Activated CD4-positive, alpha-beta memory T cell treated with anti-CD3 and anti-CD28 coated beads for 36 hours (primary cell): ENCODE data around the gene POLR2F. TPM values are rescaled to one million over a fixed set of nuclear protein-coding genes. Genes with fewer than 3 reads are reported as not detected.
"Not testable (repeated sequence)": the region's sequence is repeated elsewhere in the genome, so short reads cannot be mapped to it uniquely, and the experiment has no call there.

Experiments
- CTCF ChIA-PET: fragments of 350-600 bp; sonication (Branson Sonifier 250); formaldehyde crosslinking; loops from one replicate; lab custom pipeline; 2021; ENCODE audit warnings: antibody characterized with exemption, inconsistent platforms; lab: Charles Lee
- POLR2A ChIA-PET: fragments of 350-600 bp; sonication (Branson Sonifier 250); formaldehyde crosslinking; loops from one replicate; lab custom pipeline; 2021; ENCODE audit warnings: antibody characterized with exemption; lab: Charles Lee
- DNase-seq: peaks from one replicate; pipeline ENCODE4 v3.0.0-alpha.2; 2020
- H3K27ac Mint-ChIP-seq: one replicate; pipeline ENCODE4 v1.8.0; 2021; ENCODE audit warnings: mixed read lengths
- H3K27me3 Mint-ChIP-seq: one replicate; pipeline ENCODE4 v1.8.0; 2021; ENCODE audit warnings: mixed read lengths
- H3K36me3 Mint-ChIP-seq: one replicate; pipeline ENCODE4 v1.8.0; 2021; ENCODE audit warnings: mixed read lengths
- H3K4me1 Mint-ChIP-seq: one replicate; pipeline ENCODE4 v1.8.0; 2021; ENCODE audit warnings: low read depth, mixed read lengths
- H3K4me3 Mint-ChIP-seq: one replicate; pipeline ENCODE4 v1.8.0; 2021; ENCODE audit warnings: mild to moderate bottlenecking, mixed read lengths
- H3K9me3 Mint-ChIP-seq: one replicate; pipeline ENCODE4 v1.8.0; 2021; ENCODE audit warnings: mixed read lengths
- intact Hi-C: fragments of 100-400 bp; cut with micrococcal nuclease; formaldehyde crosslinking; loops from one replicate; pipeline ENCODE4 v1.15.1; 2023
- total RNA-seq, 2 experiments: library from RNA; stranded (reverse); gene quantifications; one replicate each; pipeline ENCODE4 v1.2.3, GENCODE V29; 2021

POLR2F gene
- total RNA-seq, 2 experiments from 2014 or later, result 67.7 to 74.9 TPM

DNA sequence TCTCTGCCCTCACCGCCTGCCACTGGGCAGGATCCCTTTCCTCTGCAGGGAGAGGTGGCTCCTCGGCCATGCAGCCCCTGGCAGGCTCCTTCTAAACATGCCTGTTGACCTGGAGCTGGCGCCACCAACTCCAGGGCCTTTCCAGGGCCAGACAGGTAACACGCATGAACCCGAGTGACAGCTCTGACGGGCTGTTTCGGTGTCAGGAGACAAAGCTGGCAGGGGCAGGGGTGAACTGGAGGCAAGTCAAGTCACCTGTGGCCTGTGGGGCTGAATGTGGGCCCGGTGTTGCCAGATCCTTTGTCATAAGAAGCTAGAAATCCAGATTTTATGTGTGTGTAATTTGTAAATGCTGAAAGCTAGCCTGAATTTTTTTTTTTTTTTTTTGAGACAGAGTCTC lies 11.4 kb upstream of the POLR2F start:
- Mint-ChIP-seq H3K36me3 (peaks cover 7% of the 10 kb centered on the region), H3K4me1 (no peaks in the 10 kb centered on the region), H3K27me3 (no peaks in the 10 kb centered on the region), H3K9me3 (no peaks in the 10 kb centered on the region), H3K4me3 (no peak overlapping the region), H3K27ac (no peak overlapping the region)
- intact Hi-C loops, result no loop called here
- POLR2A ChIA-PET, result interaction anchor here (1.2 kb wide), 1 partner anchor 45 kb away, joined by 3 read pairs; no protein-coding TSS in a partner anchor
- CTCF ChIA-PET, result no interaction called here
- no peak for DNase-seq

DNA sequence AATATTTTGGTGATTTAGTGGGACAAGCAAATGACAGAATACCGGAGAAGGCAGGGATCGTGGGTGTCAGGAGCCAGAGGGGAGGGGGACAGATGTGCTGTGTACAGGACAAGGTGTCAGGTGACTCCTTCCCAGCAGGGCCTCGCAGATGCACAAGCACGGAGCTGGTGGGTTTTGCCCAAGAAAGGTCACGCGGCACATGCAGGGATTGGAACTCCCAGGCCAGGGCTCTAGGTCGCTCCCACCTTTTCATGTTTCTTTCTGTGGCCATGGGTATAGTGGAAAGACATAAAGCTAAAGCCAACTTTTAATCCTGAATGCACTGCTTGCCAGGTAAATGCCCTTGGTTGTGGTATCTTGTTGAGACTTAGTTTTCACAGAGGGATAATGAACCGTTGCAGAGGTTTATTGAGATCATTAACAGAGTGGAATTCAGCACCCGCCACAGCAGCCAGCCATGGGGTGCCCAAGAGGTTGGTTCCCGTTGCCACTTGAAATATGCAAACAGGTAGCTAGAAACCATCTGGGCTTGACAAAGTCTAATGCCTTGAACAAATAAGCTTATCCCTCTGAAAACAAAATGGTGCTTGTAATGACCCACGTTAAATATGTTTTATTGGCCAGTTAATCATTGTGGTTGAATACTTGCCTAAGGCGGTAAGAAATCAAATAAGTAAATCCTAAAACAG lies 10.2 kb upstream of the POLR2F start:
- Mint-ChIP-seq H3K4me1 (no peaks in the 10 kb centered on the region), H3K9me3 (no peaks in the 10 kb centered on the region), H3K36me3 (peaks cover 5% of the 10 kb centered on the region), H3K27ac (no peak overlapping the region), H3K4me3 (no peak overlapping the region), H3K27me3 (no peaks in the 10 kb centered on the region)
- ChIA-PET CTCF (interaction anchor here (0.8 to 1.0 kb wide), 2 partner anchors 9 to 10 kb away, joined by 3 read pairs; partner anchors contain the start of genes C22orf23 and POLR2F), POLR2A (interaction anchor here (1.6 kb wide), 1 partner anchor 10 kb away, joined by 3 read pairs; the partner anchor contains the start of genes C22orf23 and POLR2F)
- intact Hi-C loops, result no loop called here
- no peak for DNase-seq

DNA sequence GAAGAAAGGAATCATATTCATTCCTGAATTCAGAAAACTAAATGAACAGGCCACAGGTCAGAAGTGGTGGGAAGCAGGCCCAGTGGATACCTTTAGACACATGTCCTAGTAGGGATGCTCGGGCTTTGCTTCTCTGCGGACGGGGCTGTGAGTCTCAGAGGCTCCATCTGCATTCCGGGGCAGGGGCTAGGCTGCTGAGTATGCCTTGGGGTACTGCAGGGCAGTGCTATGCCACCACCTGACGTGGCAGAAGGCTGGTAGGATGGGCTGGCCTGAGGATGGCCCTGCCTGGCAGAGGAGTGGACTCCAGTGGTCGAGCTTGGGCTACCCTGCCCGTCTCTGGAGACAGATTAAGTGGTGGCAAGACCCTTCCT lies 9.7 kb upstream of the POLR2F start:
- H3K4me3 Mint-ChIP-seq, result no peak overlapping the region
- no peak overlapping the region for H3K27ac Mint-ChIP-seq
- H3K27me3 Mint-ChIP-seq, result no peaks in the 10 kb centered on the region
- no peaks in the 10 kb centered on the region for H3K9me3 Mint-ChIP-seq
- H3K4me1 Mint-ChIP-seq, result no peaks in the 10 kb centered on the region
- no peak for DNase-seq
- POLR2A ChIA-PET, result interaction anchor here (1.6 kb wide), 1 partner anchor 10 kb away, joined by 3 read pairs; the partner anchor contains the start of genes C22orf23 and POLR2F
- H3K36me3 Mint-ChIP-seq, result peaks cover 5% of the 10 kb centered on the region
- CTCF ChIA-PET, result interaction anchor here (1.0 kb wide), 2 partner anchors 10 kb away, joined by 3 to 4 read pairs; no protein-coding TSS in a partner anchor
- intact Hi-C loops, result no loop called here

DNA sequence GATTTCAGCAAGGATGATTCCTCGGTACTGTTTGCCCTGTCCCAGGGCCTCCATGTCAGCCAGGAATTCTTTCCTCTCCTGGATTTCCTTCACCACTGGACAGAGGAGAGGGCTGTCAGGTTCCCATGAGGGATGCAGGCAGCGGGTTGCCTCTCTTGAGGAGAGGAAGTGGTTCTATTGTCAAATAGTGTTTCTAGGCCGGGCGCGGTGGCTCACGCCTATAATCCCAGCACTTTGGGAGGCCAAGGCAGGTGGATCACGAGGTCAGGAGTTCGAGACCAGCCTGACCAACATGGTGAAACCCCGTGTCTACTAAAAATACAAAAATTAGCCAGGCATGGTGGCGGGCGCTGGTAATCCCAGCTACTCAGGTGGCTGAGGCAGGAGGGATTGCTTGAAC lies 9.1 kb upstream of the POLR2F start:
- intact Hi-C loops, DNase-seq, H3K4me1 Mint-ChIP-seq, H3K4me3 Mint-ChIP-seq, H3K9me3 Mint-ChIP-seq, H3K36me3 Mint-ChIP-seq, H3K27me3 Mint-ChIP-seq, H3K27ac Mint-ChIP-seq: not testable (repeated sequence)
- CTCF ChIA-PET, result interaction anchor here (1.0 kb wide), 1 partner anchor 10 kb away, joined by 4 read pairs; no protein-coding TSS in a partner anchor
- POLR2A ChIA-PET, result interaction anchor here (1.6 kb wide), 1 partner anchor 9 kb away, joined by 3 read pairs; the partner anchor contains the start of genes C22orf23 and POLR2F

DNA sequence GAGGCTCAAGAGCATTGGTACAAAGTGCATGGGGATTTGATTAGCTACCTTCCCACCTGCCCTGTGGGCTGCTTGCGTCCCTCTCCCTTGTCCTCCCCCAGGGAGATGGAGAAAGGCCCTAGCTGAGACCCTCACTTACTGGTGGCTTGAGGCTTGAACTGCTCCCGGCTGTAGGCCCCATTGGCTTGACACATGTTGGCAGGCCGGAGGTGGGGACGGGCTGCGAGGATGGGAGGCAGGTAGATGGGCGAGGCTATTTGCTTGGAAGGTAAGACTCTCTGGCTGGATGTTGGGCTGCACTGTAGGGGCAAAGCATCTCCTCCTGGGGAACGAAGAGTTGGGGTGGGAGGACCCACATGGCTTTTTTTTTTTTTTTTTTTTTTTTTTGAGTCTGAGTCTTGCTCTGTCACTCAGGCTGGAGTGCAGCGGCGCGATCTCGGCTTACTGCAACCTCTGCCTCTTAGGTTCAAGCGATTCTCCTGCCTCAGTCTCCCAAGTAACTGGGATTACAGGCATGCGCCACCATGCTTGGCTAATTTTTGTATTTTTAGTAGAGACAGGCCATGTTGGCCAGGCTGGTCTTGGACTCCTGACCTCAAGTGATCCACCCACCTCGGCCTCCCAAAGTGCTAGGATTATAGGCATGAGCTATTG lies 6.2 kb upstream of the POLR2F start:
- H3K27ac Mint-ChIP-seq, H3K4me3 Mint-ChIP-seq, POLR2A ChIA-PET, intact Hi-C loops, H3K27me3 Mint-ChIP-seq, H3K36me3 Mint-ChIP-seq, H3K9me3 Mint-ChIP-seq, H3K4me1 Mint-ChIP-seq, DNase-seq, CTCF ChIA-PET: not testable (repeated sequence)

DNA sequence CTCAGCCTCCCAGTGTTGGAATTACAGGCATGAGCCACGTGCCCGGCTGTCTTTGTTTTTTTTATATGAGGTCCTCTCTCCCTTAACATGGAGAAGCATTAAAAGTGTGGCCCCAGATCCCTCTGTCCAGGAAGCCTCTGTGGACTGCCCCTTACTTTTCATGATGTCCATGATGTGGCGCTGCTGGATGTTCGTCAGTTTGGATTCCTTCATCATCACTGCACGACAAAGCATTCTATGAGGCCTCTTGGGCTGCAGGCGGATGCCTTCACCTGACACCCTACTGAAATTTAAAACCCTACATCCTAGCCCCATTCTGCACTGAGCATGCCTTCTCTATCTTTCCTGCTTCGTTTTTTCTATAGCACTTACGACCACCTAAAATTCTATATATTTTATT lies 2.2 kb upstream of the POLR2F start:
- intact Hi-C loops, result loop anchor here (5.0 kb wide), 2 partner anchors 54 to 144 kb away; partner anchors contain the start of gene GCAT
- Mint-ChIP-seq H3K27me3 (peaks cover 9% of the 10 kb centered on the region), H3K9me3 (no peaks in the 10 kb centered on the region), H3K4me3 (no peak overlapping the region), H3K4me1 (peaks cover 20% of the 10 kb centered on the region), H3K27ac (no peak overlapping the region), H3K36me3 (no peaks in the 10 kb centered on the region)
- CTCF ChIA-PET, result interaction anchor here (1.1 kb wide), 1 partner anchor 15 kb away, joined by 4 read pairs; no protein-coding TSS in a partner anchor
- POLR2A ChIA-PET, result no interaction called here
- no peak for DNase-seq

DNA sequence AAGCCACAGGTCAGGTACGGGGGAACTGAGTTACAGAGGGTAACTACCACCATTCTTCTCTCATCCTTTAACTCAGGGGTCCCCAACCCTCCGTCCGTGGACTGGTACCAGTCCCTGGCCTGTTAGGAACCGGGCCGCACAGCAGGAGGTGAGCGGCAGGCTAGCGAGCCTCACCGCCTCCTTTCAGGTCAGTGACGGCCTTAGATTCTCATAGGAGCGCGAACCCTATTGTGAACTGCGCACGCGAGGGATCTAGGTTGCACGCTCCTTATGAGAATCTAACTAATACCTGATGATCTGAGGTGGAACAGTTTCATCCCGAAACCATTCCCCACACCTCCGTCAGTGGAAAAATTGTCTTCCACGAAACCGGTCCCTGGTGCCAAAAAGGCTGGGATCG lies 870 bp upstream of the POLR2F start:
- H3K9me3 Mint-ChIP-seq, DNase-seq, H3K27ac Mint-ChIP-seq, H3K27me3 Mint-ChIP-seq, CTCF ChIA-PET: not testable (repeated sequence)
- peak overlapping the region; percentile 99 for H3K4me3 Mint-ChIP-seq
- H3K36me3 Mint-ChIP-seq, result peaks cover 10% of the 10 kb centered on the region
- POLR2A ChIA-PET, result interaction anchor here (0.6 kb wide), 1 partner anchor 66 kb away, joined by 6 read pairs; no protein-coding TSS in a partner anchor
- intact Hi-C loops, result loop anchor here (5.0 kb wide), 2 partner anchors 55 to 145 kb away; partner anchors contain the start of gene GCAT
- peaks cover 31% of the 10 kb centered on the region for H3K4me1 Mint-ChIP-seq

DNA sequence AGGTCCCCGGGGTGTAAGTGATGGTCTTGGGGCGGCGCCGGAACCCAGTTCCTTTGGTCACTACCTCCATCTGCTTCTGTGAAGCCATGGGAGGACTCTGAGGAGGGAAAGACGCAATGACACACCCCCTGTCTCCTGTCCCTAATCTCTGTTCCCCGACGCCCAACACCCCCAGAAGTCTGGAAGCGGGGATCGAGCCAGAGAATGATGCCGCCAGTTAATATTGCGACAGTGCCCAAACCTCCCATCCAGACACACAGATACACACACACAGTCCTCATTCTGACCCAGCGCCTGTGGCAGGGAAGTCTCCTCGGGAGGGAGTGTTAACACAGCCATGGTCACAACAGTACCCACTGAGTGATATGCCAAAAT lies 450 bp upstream of the POLR2F start:
- DNase-seq, result no peak
- Mint-ChIP-seq H3K27me3 (peaks cover 9% of the 10 kb centered on the region), H3K4me1 (peaks cover 34% of the 10 kb centered on the region), H3K27ac (no peak overlapping the region), H3K9me3 (no peaks in the 10 kb centered on the region), H3K4me3 (peak overlapping the region; percentile 99), H3K36me3 (peaks cover 13% of the 10 kb centered on the region)
- CTCF ChIA-PET, result interaction anchor here (0.6 to 3.2 kb wide), 6 partner anchors 10 to 135 kb away, joined by 3 to 29 read pairs (median 6); no protein-coding TSS in a partner anchor
- POLR2A ChIA-PET, result interaction anchor here (0.6 to 1.8 kb wide), 5 partner anchors 9 to 135 kb away, joined by 3 to 8 read pairs (median 3); partner anchors contain the start of genes ANKRD54 and MICALL1
- intact Hi-C loops, result loop anchor here (5.0 kb wide), 2 partner anchors 56 to 146 kb away; partner anchors contain the start of gene GCAT

DNA sequence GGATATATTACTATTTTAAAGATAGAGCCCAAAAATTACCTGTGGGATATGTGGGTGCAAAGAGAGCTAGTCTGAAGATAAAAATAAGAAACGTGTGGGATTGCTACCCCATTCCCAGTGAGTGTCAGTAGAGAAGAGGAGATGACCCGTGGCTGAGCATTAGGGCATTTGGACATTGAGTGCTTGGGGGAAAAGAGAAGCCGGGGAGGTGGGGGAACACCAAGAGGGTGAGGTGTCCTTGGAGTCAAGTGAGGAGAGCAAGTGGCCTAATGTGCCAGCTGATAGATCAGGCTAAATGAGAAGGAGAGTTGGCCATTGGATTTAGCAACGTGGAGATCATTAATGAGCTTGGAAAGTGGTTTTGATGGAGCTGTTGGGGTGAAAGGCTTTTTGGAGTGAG lies 1.2 kb downstream of the POLR2F start:
- Mint-ChIP-seq H3K27ac (no peak overlapping the region), H3K36me3 (peaks cover 26% of the 10 kb centered on the region), H3K4me3 (peak overlapping the region; percentile 99), H3K27me3 (peaks cover 9% of the 10 kb centered on the region), H3K9me3 (no peaks in the 10 kb centered on the region), H3K4me1 (peaks cover 34% of the 10 kb centered on the region)
- ChIA-PET POLR2A (interaction anchor here (0.5 to 1.8 kb wide), 4 partner anchors 11 to 110 kb away, joined by 3 to 8 read pairs (median 4); partner anchors contain the start of gene ANKRD54), CTCF (interaction anchor here (0.9 to 3.2 kb wide), 4 partner anchors 11 to 137 kb away, joined by 3 to 29 read pairs (median 8); no protein-coding TSS in a partner anchor)
- intact Hi-C loops, result loop anchor here (5.0 kb wide), 2 partner anchors 57 to 147 kb away; partner anchors contain the start of gene GCAT
- DNase-seq, result no peak

DNA sequence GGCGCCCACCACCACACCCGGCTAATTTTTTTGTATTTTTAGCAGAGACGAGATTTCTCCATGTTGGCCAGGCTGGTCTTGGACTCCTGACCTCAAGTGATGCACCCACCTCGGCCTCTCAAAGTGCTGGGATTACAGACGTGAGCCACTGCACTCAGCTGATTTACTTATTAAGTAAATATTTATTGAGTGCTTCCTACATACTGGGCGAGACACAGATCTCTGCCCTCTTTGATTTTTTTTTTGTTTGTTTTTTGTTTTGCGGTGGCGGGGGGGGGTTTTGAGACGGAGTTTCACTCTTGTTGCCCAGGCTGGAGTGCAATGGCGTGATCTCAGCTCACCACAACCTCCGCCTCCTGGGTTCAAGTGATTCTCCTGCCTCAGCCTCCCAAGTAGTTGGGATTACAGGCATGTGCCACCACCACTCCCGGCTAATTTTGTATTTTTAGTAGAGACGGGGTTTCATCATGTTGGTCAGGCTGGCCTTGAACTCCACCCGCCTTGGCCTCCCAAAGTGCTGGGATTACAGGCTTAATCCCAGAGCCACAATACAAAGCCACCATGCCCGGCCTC lies 2.4 kb downstream of the POLR2F start:
- POLR2A ChIA-PET, H3K27ac Mint-ChIP-seq, intact Hi-C loops, H3K4me3 Mint-ChIP-seq, DNase-seq, H3K27me3 Mint-ChIP-seq, H3K9me3 Mint-ChIP-seq: not testable (repeated sequence)
- CTCF ChIA-PET, result interaction anchor here (0.6 to 3.2 kb wide), 2 partner anchors 10 to 216 kb away, joined by 3 to 29 read pairs; no protein-coding TSS in a partner anchor
- Mint-ChIP-seq H3K4me1 (peaks cover 34% of the 10 kb centered on the region), H3K36me3 (peaks cover 29% of the 10 kb centered on the region)

DNA sequence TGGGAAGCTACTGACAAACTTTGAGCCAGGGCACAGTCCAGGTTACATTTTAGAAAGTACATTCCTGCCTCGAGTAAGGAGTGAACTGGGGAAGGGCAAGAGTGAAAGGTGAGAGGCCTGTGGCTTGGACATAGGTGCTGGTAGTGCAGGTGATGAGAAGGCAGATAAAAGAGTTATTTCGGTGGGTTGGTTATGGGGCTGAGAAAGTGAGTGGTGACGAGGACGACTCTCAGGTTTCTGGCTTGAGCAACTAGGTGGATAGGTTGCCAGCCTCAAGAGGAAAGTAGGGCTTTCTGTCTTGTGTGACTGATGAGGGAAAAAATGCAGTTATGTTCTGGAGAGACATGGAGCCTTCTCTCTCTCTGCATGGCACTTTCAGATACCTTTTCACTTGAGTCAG lies 3.7 kb downstream of the POLR2F start:
- Mint-ChIP-seq H3K9me3 (no peaks in the 10 kb centered on the region), H3K4me1 (peaks cover 34% of the 10 kb centered on the region), H3K36me3 (peaks cover 36% of the 10 kb centered on the region), H3K27ac (no peak overlapping the region), H3K4me3 (no peak overlapping the region), H3K27me3 (peaks cover 7% of the 10 kb centered on the region)
- ChIA-PET POLR2A (no interaction called here), CTCF (interaction anchor here (0.8 kb wide), 1 partner anchor 8 kb away, joined by 3 read pairs; no protein-coding TSS in a partner anchor)
- DNase-seq, result no peak
- intact Hi-C loops, result no loop called here
